ENCODE measurements around the gene HSD17B1.
A peak's percentile ranks its signal among the peaks of the same experiment; 100 is the strongest.

Gene HSD17B1

GRCh38 chr17:42518046-42518754 is 34.5 kb upstream of the HSD17B1 start:
- ChIA-PET POLR2A (interaction anchor here (0.9 kb wide), 1 partner anchor 18 kb away, joined by 3 read pairs; the partner anchor contains the start of gene NAGLU), CTCF (interaction anchor here (0.5 to 4.6 kb wide), 26 partner anchors 8 to 493 kb away, joined by 3 to 29 read pairs (median 3); no protein-coding TSS in a partner anchor)
- no peak for DNase-seq (ENCODE audit: extremely low spot score)
- TF ChIP-seq CTCF (IDR thresholded peaks at IDR 0.05; ENCODE audit: control extremely low read depth, extremely low read depth, low read depth, missing control alignments) = no peak

- no peak for TF ChIP-seq CTCF (IDR thresholded peaks at IDR 0.05; ENCODE audit: control extremely low read depth, extremely low read depth, low read depth, missing control alignments)
- CTCF ChIA-PET = interaction anchor here (1.1 to 4.6 kb wide), 12 partner anchors 8 to 297 kb away, joined by 3 to 29 read pairs (median 4); no protein-coding TSS in a partner anchor
- no peak for DNase-seq (ENCODE audit: extremely low spot score)
- POLR2A ChIA-PET = no interaction called here
These were observed 33.8 kb upstream of the HSD17B1 start for GRCh38 chr17:42518755-42519545.

- DNase-seq (ENCODE audit: extremely low spot score) = no peak
- POLR2A ChIA-PET = interaction anchor here (1.3 kb wide), 1 partner anchor 17 kb away, joined by 4 read pairs; the partner anchor contains the start of gene NAGLU
- TF ChIP-seq CTCF (IDR thresholded peaks at IDR 0.05; ENCODE audit: control extremely low read depth, extremely low read depth, low read depth, missing control alignments) = no peak
- CTCF ChIA-PET = interaction anchor here (0.8 to 4.6 kb wide), 10 partner anchors 8 to 298 kb away, joined by 3 to 29 read pairs (median 4); no protein-coding TSS in a partner anchor
These were observed 32.9 kb upstream of the HSD17B1 start for GRCh38 chr17:42519546-42520491.

GRCh38 chr17:42520540-42520951 is 32.2 kb upstream of the HSD17B1 start:
- ChIA-PET POLR2A (interaction anchor here (1.3 kb wide), 1 partner anchor 16 kb away, joined by 4 read pairs; the partner anchor contains the start of gene NAGLU), CTCF (interaction anchor here (0.8 to 4.6 kb wide), 5 partner anchors 13 to 198 kb away, joined by 3 to 29 read pairs (median 3); no protein-coding TSS in a partner anchor)
- DNase-seq (ENCODE audit: extremely low spot score) = no peak
- peak; percentile 7 for TF ChIP-seq CTCF (IDR thresholded peaks at IDR 0.05; ENCODE audit: control extremely low read depth, extremely low read depth, low read depth, missing control alignments)

- DNase-seq (ENCODE audit: extremely low spot score) = no peak
- CTCF ChIA-PET = interaction anchor here (0.9 to 4.6 kb wide), 4 partner anchors 14 to 199 kb away, joined by 3 to 29 read pairs (median 3); no protein-coding TSS in a partner anchor
- POLR2A ChIA-PET = interaction anchor here (1.3 kb wide), 1 partner anchor 15 kb away, joined by 4 read pairs; the partner anchor contains the start of gene NAGLU
- TF ChIP-seq CTCF (IDR thresholded peaks at IDR 0.05; ENCODE audit: control extremely low read depth, extremely low read depth, low read depth, missing control alignments) = no peak
These were observed 31.7 kb upstream of the HSD17B1 start for GRCh38 chr17:42521036-42521435.

Measured in GM10248 (cell line).